ENCODE data around the gene PWWP2B.
"Not testable (repeated sequence)": the region's sequence is repeated elsewhere in the genome, so short reads cannot be mapped to it uniquely, and the experiment has no call there.

PWWP2B gene

DNA sequence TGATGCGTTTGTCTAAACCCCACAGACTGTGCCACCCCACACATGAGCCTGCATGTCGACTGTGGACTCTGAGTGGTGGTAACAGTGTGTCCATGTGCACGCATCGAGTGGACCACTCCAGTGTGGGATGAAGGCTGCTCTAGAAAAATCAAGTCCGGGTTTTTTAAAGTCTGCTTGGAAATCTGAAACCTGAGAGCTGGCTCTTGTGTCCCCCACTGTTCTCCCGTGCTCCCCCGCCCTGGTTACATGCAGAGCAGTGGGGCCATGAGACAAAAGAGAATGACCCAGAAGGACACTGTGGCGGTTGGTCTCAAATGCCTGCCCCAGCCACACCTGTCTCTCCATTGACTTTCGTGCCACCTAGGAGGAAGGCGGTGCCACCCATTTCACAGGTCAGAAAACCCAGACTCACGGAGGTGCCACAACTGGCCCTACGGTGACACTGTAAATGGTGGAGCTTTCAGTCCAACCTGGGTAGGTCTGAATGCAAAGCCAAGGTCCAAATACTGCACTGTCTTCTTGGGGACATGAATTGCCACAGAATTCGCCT lies 27.3 kb upstream of the PWWP2B start:
- TF ChIP-seq POLR2A (IDR thresholded peaks at IDR 0.05; ENCODE audit: low read depth, low read length), result no peak
- no peak for DNase-seq (ENCODE audit: insufficient read length, low spot score)
- no peak for FAIRE-seq

DNA sequence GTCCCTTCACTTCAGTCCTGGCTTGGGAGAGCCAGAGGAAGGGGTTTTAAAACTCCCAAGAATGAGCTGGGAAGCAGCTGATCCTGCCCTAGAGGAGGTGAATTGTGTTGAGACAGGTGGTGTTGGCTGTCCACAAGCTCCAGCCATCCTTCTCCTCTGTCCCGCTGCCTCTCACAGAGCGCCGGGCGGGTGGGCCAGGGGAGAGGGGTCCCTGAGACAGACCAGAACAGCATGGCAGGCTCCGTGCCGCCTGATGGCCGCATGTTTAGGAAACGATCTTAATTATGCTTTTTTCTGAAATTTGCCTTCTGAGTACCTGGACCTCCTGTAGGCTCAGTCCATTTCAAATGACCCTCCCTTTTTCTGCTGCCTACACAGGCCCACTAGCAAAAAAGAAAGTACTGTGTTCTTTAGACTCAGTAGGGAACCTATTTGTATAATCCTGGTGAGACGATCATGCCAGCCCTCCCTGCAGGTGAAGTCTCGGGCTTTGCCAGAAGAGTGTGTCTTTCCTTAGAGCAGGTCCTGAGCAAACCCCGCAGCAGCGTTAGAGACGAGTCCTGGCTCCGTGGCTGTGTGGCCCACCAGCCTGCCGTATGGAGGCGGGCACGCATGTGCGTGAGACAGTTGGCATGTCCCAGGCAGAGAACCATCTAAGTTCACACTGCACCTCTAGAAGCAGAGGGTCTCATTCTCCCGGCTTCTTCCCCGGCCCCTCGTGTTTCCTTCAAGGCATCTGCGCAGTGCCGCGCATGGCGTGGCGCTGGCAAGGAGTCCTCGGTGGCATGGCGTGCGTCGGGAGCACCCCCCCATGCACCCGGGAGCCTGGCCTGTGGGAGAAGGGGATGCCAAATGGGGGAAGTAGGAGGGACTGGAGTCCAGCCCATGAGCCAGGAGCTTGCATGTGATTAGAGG lies 26.3 kb upstream of the PWWP2B start:
- no peak for FAIRE-seq
- TF ChIP-seq POLR2A (IDR thresholded peaks at IDR 0.05; ENCODE audit: low read depth, low read length), result no peak
- no peak for DNase-seq (ENCODE audit: insufficient read length, low spot score)

DNA sequence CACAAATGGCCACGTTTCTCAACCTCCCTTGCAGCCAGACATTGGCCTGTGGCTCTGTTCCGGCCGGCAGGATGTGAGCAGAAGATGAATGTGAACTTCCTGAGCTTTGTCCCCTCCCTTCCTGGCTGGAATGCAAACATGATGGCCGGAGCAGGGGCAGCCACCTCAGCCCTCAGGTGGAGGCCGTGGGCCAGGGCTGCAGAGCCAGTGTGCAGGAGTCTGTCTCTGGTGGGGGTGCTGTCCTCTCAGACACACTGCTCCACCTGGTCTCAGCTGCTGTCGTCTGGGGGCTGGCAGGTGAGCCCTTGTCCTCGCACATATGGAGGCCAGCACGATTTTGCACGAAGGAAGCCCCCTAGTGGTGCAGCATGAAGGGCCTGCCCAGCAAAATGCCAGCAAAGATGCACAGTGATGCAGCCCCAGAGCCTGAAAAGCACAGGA lies 25.3 kb upstream of the PWWP2B start:
- DNase-seq (ENCODE audit: insufficient read length, low spot score), result no peak
- FAIRE-seq, result no peak
- TF ChIP-seq POLR2A (IDR thresholded peaks at IDR 0.05; ENCODE audit: low read depth, low read length), result no peak

DNA sequence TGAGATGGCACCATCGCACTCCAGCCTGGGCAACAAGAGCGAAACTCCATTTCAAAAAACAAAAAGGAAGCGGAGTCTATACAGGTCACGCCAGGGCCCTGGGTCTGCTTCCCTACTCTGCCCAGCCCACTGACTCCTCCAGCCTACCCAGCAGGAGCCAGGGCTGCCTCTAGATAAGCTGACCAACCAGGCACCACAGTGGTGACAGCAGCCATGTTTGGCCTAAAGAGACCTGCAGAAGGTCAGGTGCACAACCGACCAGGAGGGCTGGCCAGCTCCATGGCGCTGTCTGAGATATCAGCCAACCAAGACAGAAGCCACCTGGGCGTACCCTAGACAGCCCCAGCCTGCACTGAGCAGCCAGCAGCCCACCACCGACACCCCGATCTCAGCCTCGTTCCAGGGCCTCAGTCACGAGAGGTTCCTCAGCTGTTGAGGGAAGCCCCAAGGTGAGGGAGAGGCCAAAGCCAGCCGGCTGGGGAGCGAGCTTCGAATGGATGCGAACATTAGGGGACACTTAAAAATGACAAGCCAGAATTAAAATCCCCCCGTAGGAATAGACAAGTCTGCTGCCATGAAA lies 24.4 kb upstream of the PWWP2B start:
- no peak for TF ChIP-seq POLR2A (IDR thresholded peaks at IDR 0.05; ENCODE audit: low read depth, low read length)
- FAIRE-seq (no peak), DNase-seq (ENCODE audit: insufficient read length, low spot score) (no peak)

DNA sequence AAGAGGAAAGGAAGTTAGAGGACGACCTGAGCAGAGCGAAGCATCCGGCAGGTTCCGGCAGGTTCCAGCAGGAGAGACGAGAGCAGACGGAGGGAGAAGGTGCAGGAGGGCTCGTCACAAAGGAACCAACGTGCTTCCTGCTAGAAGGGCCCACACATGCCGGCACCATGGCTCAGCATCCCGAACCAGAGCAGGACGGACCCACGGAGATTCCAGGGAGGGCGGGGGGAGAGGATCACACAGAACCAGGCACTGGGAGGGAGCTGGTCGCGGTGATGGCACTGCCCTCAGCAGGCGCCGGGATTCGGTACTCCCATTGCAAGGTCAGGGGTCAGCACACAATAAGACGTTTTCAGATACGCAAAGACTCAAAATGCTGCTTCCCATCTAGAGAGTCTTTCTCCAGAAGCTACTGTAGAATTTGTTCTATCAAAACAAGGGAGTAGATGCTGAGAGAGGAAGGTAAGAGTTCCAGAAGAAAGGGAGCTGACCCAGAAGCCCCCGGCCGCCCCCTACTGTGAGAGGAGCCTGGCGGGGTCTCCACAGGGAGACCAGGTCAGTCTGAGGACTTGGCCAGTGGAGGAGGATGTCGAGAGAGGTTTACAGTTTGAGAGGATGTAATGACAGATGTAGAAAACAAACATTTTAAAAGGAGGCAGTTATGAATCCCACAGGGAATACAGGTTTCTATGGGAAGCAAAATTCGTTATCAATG lies 23.6 kb upstream of the PWWP2B start:
- DNase-seq (ENCODE audit: insufficient read length, low spot score), result no peak

DNA sequence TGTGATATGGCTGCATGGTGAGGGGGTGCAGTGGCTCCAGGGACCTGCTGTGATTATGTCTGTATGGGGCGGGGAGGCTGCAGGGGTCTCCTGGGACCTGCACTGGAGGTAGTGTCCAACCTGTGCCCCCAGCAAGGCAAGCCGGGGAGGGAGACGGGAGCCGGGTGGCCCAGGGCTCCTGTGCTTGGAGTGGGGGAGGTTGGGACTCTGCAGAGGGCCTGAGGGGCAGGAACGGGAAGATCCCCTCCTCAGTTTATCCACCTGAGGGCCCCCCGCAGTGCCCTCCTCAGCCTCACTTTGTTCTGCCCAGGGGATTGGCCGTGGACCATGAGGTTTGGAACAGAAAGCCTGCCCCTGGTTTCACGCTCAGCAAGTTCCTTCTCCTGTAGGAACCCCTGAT lies 22.8 kb upstream of the PWWP2B start:
- TF ChIP-seq POLR2A (IDR thresholded peaks at IDR 0.05; ENCODE audit: low read depth, low read length), result no peak
- FAIRE-seq (no peak), DNase-seq (ENCODE audit: insufficient read length, low spot score) (no peak)

More for the DNA sequence above, 23.6 kb upstream of the PWWP2B start:
- no peak for TF ChIP-seq POLR2A (IDR thresholded peaks at IDR 0.05; ENCODE audit: low read depth, low read length)
- FAIRE-seq, result no peak

DNA sequence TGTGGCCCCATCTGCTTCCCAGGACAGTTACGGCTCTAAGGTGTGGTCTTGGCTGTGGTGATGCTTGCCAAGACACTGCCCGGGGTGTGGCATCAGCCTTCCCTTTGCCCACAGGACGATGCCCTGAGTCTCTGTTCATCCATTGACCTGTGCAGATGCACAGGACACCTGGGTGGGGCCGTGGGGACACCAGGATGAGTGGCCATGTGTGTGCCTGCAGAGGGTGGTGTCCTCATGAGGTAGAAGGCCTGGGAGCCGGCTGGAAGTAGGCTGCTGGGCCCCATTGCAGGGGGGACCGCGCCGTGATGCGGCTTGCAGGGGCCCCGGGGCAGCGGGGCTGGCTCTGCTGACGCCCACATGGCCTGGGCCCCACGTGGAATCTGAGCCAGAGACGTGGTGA lies 22.4 kb upstream of the PWWP2B start:
- FAIRE-seq (no peak), DNase-seq (ENCODE audit: insufficient read length, low spot score) (no peak)
- TF ChIP-seq POLR2A (IDR thresholded peaks at IDR 0.05; ENCODE audit: low read depth, low read length), result no peak

DNA sequence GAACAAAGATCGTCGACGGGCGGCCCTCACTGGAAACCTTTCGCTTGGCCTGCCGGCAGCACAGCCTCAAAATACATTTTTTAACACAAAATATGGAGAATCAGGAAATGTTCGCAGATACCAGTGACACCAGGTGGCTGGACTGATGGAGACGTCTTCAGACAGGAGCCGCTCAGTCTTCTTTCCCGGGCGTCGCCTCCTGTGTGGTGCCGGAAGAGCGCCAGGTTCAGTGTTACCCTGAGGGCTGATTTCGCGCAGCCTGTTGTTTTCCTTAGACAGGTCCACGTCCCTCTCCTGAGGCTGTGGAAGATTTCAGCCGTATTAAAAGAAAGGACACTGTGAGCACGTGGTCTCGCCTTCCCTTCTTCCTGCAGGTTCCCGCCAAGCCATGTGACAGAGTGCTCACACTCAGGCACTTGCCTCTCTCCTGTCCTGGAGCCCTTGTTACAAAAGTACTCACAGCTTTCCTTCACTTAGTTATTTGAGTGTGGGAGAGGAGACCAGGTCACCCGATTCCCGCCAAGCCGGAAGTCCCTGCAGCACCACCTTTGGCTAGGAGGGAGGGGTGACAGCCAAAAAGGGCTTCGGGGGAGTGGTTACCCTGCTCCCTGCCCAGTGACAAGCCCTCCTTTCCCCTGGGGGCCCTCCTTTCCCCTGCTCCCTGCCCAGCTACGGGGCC lies 21.7 kb upstream of the PWWP2B start:
- FAIRE-seq (no peak), DNase-seq (ENCODE audit: insufficient read length, low spot score) (no peak)
- no peak for TF ChIP-seq POLR2A (IDR thresholded peaks at IDR 0.05; ENCODE audit: low read depth, low read length)

DNA sequence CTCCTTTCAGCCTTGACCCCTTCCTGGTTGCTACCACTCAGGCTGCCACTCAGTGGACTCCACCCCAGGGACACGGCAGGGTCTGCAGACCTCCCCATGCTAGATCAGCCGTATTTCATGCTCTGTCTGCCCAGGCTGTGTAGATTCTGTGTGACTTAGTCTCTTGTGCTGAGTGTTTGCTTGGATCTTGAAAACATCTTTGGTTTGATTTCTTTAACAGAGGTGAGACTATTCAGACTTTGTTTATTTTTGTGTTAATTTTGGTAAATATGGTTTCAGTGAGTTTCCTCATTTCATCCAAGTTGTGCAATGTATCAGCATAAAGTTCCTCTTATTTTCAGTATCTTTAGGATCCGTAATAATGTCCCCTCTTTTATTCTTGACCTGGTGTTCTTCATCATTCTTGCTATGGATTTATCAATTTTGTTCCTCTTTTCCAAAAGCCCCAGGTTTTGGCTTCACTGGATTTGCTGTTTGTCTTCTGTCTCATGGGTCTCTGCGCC lies 21.2 kb upstream of the PWWP2B start:
- FAIRE-seq, result no peak
- DNase-seq (ENCODE audit: insufficient read length, low spot score), result no peak
- TF ChIP-seq POLR2A (IDR thresholded peaks at IDR 0.05; ENCODE audit: low read depth, low read length), result no peak

DNA sequence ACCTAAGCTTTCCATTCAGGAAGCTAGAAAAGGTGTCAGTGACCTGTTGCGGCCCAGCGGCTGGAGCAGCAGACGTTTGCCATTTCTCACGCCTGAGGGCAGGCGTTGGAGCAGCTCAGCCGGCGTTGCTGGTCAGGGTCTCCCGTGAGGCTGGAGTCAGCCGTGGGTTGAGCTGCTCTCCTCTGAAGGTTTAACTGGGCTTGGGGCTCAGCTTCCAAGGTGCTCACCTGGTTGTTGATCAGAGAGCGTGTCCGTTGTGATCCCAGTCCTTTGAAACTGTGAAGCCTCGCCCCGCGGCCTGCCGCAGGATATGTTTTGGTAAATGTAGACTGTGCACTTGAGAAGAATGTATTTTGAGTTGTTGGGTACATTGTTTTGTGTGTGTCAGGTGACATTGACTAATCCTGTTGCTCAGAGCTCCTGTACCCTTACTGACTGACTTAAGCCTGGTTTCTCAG lies 20.6 kb upstream of the PWWP2B start:
- no peak for TF ChIP-seq POLR2A (IDR thresholded peaks at IDR 0.05; ENCODE audit: low read depth, low read length)
- DNase-seq (ENCODE audit: insufficient read length, low spot score), result no peak
- FAIRE-seq, result no peak

DNA sequence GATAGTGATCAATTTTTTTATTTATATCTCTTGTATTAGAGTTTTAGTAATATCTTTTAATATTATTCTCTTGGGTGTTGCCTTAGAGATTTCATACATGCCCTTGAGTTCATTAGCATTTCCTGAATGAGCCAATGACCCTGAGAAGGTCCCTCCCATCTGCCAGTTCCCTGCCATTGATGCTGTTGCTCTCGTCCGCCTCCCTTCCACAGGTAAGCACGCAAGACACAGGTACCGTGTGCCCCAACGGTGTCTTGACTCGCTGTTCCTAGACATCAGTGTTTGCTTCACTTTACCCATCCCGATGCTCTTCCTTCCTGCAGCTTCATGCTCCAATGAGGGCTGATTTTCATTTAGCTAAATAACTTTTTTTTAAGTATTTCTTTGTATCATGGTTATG lies 19.7 kb upstream of the PWWP2B start:
- DNase-seq (ENCODE audit: insufficient read length, low spot score), result no peak
- no peak for FAIRE-seq
- no peak for TF ChIP-seq POLR2A (IDR thresholded peaks at IDR 0.05; ENCODE audit: low read depth, low read length)

DNA sequence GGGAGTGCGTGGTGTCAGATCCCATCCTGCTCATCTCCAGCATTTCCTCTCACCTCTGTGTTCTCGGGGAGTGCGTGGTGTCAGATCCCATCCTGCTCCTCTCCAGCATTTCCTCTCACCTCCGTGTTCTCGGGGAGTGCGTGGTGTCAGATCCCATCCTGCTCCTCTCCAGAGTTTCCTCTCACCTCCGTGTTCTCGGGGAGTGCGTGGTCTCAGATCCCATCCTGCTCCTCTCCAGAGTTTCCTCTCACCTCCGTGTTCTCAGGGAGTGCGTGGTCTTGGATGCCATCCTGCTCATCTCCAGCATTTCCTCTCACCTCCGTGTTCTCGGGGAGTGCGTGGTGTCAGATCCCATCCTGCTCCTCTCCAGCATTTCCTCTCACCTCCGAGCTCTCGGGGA lies 18.0 kb upstream of the PWWP2B start:
- FAIRE-seq; DNase-seq (ENCODE audit: insufficient read length, low spot score): not testable (repeated sequence)

DNA sequence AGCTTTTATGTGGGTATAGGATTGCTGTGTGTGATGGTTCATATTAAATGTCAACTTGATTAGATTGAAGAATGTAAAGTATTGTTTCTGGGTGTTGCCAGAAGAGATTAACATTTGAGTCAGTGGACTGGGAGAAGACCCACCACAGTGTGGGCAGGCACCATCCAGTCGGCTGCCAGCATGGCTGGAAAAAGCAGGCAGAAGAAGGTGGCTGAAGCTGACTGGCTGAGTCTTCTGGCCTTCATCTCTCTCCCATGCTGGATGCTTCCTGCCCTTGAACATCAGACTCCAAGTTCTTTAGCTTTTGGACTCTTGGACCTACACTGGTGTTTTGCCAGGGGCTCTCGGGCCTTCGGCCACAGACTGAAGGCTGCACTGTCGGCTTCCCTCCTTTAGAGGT lies 16.0 kb upstream of the PWWP2B start:
- not testable (repeated sequence) for FAIRE-seq; DNase-seq (ENCODE audit: insufficient read length, low spot score)
